GM13977 (cell line): ENCODE measurements around the gene ZNF12.

Experiments
- DNase-seq: peaks from one replicate; pipeline ENCODE4 v3.0.0; 2012; ENCODE audit warnings: low spot score
- in situ Hi-C: fragments of 300-500 bp; cut with MboI; formaldehyde crosslinking; loops from one replicate; pipeline ENCODE4 v1.12.0; 2022; ENCODE audit warnings: low sequenced_read_pairs, low pct_unique_long_range_greater_than_20kb, mixed read lengths, inconsistent platforms; ENCODE audit not compliant: unreplicated experiment
- TF ChIP-seq, protein P1 (sequence below): IDR thresholded peaks from 2 replicates; pipeline ENCODE4 v1.5.1; 2012; ENCODE audit warnings: mild to moderate bottlenecking, control low read depth; ENCODE audit not compliant: insufficient read depth; ENCODE audit errors: extremely low read depth, missing control alignments

The ZNF12 gene

DNA sequence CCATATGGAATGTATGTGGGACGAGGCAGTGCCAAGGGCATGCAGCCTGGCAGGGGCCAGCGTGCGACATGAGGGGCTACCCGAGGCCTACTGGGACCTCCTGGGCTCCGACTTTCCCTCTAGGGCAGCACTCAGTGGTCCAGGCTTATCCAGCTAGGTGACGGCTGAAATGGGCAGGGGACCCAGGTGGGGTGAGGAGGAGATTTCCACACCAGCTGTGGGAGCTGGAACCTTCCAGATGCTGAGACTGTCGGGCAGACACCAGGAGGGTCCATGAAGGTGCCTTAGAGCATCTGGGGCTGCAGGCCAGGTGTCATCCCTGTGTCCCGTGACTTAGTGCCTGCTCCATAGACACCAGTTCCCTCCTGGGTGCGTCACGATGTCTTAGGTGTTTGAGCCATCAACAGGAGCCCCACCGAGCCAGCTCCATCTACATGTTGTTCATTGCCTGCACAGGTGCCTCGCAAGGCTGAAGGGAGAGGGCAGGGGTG, 56.2 kb downstream of the ZNF12 start:
- TF ChIP-seq, protein P1, sequence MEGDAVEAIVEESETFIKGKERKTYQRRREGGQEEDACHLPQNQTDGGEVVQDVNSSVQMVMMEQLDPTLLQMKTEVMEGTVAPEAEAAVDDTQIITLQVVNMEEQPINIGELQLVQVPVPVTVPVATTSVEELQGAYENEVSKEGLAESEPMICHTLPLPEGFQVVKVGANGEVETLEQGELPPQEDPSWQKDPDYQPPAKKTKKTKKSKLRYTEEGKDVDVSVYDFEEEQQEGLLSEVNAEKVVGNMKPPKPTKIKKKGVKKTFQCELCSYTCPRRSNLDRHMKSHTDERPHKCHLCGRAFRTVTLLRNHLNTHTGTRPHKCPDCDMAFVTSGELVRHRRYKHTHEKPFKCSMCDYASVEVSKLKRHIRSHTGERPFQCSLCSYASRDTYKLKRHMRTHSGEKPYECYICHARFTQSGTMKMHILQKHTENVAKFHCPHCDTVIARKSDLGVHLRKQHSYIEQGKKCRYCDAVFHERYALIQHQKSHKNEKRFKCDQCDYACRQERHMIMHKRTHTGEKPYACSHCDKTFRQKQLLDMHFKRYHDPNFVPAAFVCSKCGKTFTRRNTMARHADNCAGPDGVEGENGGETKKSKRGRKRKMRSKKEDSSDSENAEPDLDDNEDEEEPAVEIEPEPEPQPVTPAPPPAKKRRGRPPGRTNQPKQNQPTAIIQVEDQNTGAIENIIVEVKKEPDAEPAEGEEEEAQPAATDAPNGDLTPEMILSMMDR, result no peak
- DNase-seq, result no peak
- in situ Hi-C loops, result no loop called here

DNA sequence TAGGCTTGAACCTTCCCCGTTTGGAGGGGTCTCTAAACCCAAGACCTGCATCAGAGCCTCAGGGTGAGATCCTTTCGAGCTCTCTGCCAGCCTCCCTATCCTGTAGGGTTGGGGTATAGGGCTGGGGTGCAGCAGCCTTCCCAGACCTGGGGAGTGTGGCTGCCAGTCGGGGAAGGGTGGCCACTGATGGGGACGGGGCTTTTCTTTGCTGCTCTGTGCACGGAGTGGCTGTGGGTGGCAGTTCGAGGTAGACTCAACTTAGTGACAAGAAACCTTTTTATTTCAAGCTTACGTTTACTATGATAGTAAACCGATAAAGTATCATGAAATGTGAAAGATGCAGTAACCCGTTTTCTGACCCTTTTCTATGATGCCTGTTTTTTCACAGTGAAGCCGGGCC, 56.7 kb downstream of the ZNF12 start:
- DNase-seq, result no peak
- TF ChIP-seq, protein P1, result no peak
- in situ Hi-C loops, result no loop called here

DNA sequence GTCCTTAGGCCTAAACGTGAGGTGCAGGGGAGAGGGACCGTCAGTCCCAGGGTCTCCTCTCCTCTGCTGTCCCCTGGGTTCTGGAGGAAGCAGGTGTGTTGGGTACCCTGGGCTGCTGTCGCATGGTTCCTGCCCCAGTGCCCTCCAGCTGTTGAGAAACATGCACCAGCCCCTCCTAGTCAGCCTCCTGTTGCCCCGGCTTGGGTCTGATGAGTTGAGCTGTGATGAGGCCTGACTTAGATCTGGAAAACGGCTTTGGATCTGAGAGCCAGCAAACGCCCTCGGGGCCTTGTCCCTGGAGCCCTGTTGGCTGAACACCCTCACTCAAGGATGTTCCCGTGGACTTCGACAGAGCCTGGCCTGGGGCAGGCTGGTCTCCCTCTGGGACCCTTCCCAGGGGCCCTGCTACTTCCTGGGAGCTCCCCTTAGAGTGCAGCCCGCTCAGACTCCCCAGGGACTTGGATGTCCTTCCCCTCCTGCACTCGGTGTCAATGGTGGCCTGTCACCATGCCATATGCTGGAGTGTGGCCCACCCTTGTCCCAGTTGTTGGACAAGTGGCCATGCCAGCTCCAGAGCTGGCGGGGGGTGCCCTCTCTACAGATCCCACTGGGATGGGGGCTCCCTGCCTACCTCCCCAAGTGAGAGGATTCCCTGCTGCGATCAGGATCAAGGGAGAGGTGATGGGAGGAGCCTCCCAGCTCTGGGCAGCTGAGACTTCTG, 57.3 kb downstream of the ZNF12 start:
- DNase-seq, result no peak
- in situ Hi-C loops, result no loop called here
- TF ChIP-seq, protein P1, result no peak

DNA sequence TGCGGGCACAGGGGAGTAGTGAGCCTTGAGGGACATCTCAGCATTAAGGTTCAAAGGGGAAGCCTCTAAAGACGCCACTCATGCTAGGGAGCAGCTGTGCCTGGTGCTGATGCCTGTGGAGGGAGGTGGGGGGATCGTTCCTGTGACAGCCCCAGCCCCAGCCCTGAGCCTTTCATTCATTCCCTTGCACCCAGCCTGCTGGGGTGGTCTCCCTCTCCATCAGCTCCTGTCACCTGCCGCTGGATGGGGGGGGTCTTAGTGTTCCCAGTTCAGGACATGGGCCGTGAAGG, 58.0 kb downstream of the ZNF12 start:
- in situ Hi-C loops, result no loop called here

GRCh38 chr7:6648066-6648814, 58.5 kb downstream of the ZNF12 start:
- in situ Hi-C loops, result no loop called here
- TF ChIP-seq, protein P1, result no peak
- no peak for DNase-seq

More for the DNA sequence above, 58.0 kb downstream of the ZNF12 start:
- DNase-seq, result no peak
- TF ChIP-seq, protein P1, result no peak

GRCh38 chr7:6647541-6647940, 59.2 kb downstream of the ZNF12 start:
- DNase-seq, result no peak
- in situ Hi-C loops, result no loop called here
- TF ChIP-seq, protein P1, result no peak
